GM19455 (cell line): Measurements from ENCODE around the gene ZBTB20.

ENCODE experiments used
- ATAC-seq: cut with Tn5 transposase; IDR thresholded peaks from one replicate; pipeline ENCODE4 v1.9.1; 2021; ENCODE audit not compliant: unreplicated experiment

ZBTB20 gene

GRCh38 chr3:115022835-115023398 is 124.2 kb downstream of the ZBTB20 start:
- no peak for ATAC-seq

- ATAC-seq = no peak
These were observed 124.9 kb downstream of the ZBTB20 start for GRCh38 chr3:115022199-115022598.

GRCh38 chr3:115021061-115021460 is 126.0 kb downstream of the ZBTB20 start:
- no peak for ATAC-seq

- ATAC-seq = no peak
These were observed 127.2 kb downstream of the ZBTB20 start for GRCh38 chr3:115019900-115020299.

- ATAC-seq = no peak
These were observed 128.4 kb downstream of the ZBTB20 start for GRCh38 chr3:115018694-115019093.

GRCh38 chr3:115007966-115008365 is 139.1 kb downstream of the ZBTB20 start:
- ATAC-seq = no peak

GRCh38 chr3:115004201-115005140 is 142.6 kb downstream of the ZBTB20 start:
- ATAC-seq = no peak

- ATAC-seq = no peak
These were observed 148.0 kb downstream of the ZBTB20 start for GRCh38 chr3:114998971-114999579.

- ATAC-seq = no peak
These were observed 152.3 kb downstream of the ZBTB20 start for GRCh38 chr3:114994554-114995341.

GRCh38 chr3:114985776-114986175 is 161.3 kb downstream of the ZBTB20 start:
- ATAC-seq = no peak

GRCh38 chr3:114983248-114983647 is 163.8 kb downstream of the ZBTB20 start:
- ATAC-seq = no peak

- ATAC-seq = peak; percentile 86
These were observed 172.7 kb downstream of the ZBTB20 start for GRCh38 chr3:114974387-114974786.

- ATAC-seq = no peak
These were observed 173.6 kb downstream of the ZBTB20 start for GRCh38 chr3:114973536-114973935.

- ATAC-seq = no peak
These were observed 179.9 kb downstream of the ZBTB20 start for GRCh38 chr3:114967168-114967567.

- ATAC-seq = no peak
These were observed 184.9 kb downstream of the ZBTB20 start for GRCh38 chr3:114962189-114962588.

GRCh38 chr3:114958930-114959329 is 188.2 kb downstream of the ZBTB20 start:
- ATAC-seq = no peak

- ATAC-seq = no peak
These were observed 193.3 kb downstream of the ZBTB20 start for GRCh38 chr3:114953800-114954199.

GRCh38 chr3:114953215-114953799 is 193.8 kb downstream of the ZBTB20 start:
- no peak for ATAC-seq

- ATAC-seq = no peak
These were observed 204.3 kb downstream of the ZBTB20 start for GRCh38 chr3:114942773-114943172.

GRCh38 chr3:114941626-114942309 is 205.3 kb downstream of the ZBTB20 start:
- ATAC-seq = no peak
